ENCODE measurements around the gene FLOT1. TPM values are rescaled to one million over a fixed set of nuclear protein-coding genes. Genes with fewer than 3 reads are reported as not detected.

The FLOT1 gene
- total RNA-seq, 5 donors from 2014 or later (not counting 1 experiment from before 2014, with no cell fraction given), result 62.2 to 109 (median 74.2) TPM

DNA sequence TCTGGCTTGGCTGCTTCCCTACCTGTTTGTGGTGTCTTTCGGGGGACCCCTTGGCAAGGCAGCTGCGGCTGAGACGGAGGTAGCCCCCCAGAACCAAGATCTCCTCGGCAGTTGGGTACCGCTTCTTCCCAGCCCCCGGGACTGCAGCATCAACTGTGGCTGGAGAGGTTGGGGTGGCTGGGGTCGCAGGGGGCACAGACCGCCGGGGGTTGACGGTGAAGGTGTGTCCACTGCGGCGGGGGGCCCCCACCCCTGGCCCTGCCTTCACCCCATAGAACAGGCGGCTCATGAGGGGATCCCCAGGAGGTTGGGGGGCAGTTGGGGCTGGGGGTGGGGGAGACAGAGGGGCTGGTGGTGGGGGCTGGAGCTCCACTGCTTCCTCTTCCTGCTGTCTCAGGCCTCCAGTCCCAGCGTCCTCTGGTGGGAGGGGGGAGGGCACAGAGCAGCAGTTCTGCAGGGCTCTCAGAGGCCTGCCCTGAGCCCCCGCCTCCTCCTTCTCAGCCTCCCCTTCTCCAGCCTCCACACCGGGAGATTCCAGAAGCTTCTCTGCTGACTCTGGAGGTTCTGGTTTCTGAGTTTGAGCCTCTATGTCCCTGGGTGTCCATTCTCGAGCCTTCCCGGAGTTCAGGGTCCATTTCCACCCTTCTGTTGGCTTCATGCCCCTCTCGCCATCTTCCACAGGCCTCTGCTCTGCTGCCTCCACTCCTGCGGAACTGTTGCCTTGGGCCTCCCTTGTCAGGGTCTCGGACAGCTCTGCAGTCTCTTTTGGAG is 57.9 kb downstream of the FLOT1 start:
- Mint-ChIP-seq H3K4me1 (peaks cover 45 to 73% (median 47%) of the 10 kb centered on the region in 3 donors), H3K9me3 (no peaks in the 10 kb centered on the region), H3K36me3 (peaks cover 26% of the 10 kb centered on the region), H3K27ac (peak overlapping the region; percentile 94 to 98), H3K4me3 (peak overlapping the region; percentile 92 to 97 (median 96)), H3K27me3 (no peaks in the 10 kb centered on the region)
- ChIA-PET POLR2A (no interaction called here), CTCF (interaction anchor here in 1 of 2 donors (12.3 kb wide), 1 partner anchor 37 kb away, joined by 254 read pairs; the partner anchor contains the start of genes MDC1 and TUBB)
- Histone ChIP-seq H3K27me3 (replicated peaks in 1 of 2; ENCODE audit: control insufficient read depth in 2 of 2, extremely low read depth in 1 of 2, insufficient read depth in 2 of 2, low read length in 1 of 2) (no peaks in the 10 kb centered on the region), H3K4me1 (ENCODE audit: control insufficient read depth in 1 of 2, extremely low read depth in 1 of 2, insufficient read depth in 2 of 2, low read length in 2 of 2) (peaks cover 21 to 50% of the 10 kb centered on the region in 2 experiments), H3K9me3 (no peaks in the 10 kb centered on the region), H3K27ac (ENCODE audit: low read length) (peak overlapping the region; percentile 81), H3K4me3 (ENCODE audit: control insufficient read depth in 1 of 2, extremely low read depth in 1 of 2, low read length in 1 of 2) (peak overlapping the region; percentile 92 to 100), H3K36me3 (ENCODE audit: control insufficient read depth in 2 of 2, extremely low read depth in 1 of 2, insufficient read depth in 1 of 2, low read length in 1 of 2) (peaks cover 0 to 18% of the 10 kb centered on the region in 2 donors)
- 0% methylated on average over 10 of the region's 21 CpGs for WGBS (ENCODE audit: insufficient coverage)
- ATAC-seq (replicated peaks in 1 of 4) (no peak), DNase-seq (peak in 22 of 35 experiments; percentile 21 to 67 (median 36))

DNA sequence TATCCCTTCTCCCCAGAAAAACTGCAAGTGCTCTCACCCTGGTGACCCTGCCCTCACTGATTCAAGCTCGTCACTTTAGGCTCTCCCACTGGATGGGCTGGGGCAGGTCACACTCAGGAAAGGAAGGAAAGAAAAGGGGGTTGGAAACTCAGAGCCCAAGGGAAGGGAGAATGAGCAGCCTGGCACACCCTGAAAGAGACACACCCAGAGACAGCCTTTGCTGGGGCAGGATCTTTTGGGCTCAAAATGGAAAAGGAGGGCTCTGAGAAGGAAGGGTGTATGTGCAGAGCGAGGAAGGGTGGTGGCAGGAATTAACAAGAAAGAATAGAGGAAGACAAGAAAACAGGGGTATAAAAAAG is 58.5 kb downstream of the FLOT1 start:
- ChIA-PET CTCF (interaction anchor here in 1 of 2 donors (12.3 kb wide), 1 partner anchor 37 kb away, joined by 254 read pairs; the partner anchor contains the start of genes MDC1 and TUBB), POLR2A (no interaction called here)
- peak overlapping the region; percentile 94 to 96 for H3K27ac Mint-ChIP-seq
- no peaks in the 10 kb centered on the region for H3K27me3 ChIP-seq (replicated peaks in 1 of 2; ENCODE audit: control insufficient read depth in 2 of 2, extremely low read depth in 1 of 2, insufficient read depth in 2 of 2, low read length in 1 of 2)
- H3K36me3 Mint-ChIP-seq, result peaks cover 31% of the 10 kb centered on the region
- no peak for ATAC-seq (replicated peaks in 1 of 4)
- peaks cover 44 to 73% (median 47%) of the 10 kb centered on the region in 3 donors for H3K4me1 Mint-ChIP-seq
- 0% methylated on average over 1 of the region's 2 CpGs for WGBS (ENCODE audit: insufficient coverage)
- no peaks in the 10 kb centered on the region for H3K27me3 Mint-ChIP-seq
- H3K27ac ChIP-seq (ENCODE audit: low read length), result peak overlapping the region; percentile 81
- H3K4me3 Mint-ChIP-seq, result peak overlapping the region; percentile 92 to 97 (median 96)
- H3K9me3 Mint-ChIP-seq, result no peaks in the 10 kb centered on the region
- DNase-seq, result peak in 1 of 35 experiments; percentile 13
- peaks cover 20 to 50% of the 10 kb centered on the region in 2 experiments for H3K4me1 ChIP-seq (ENCODE audit: control insufficient read depth in 1 of 2, extremely low read depth in 1 of 2, insufficient read depth in 2 of 2, low read length in 2 of 2)
- H3K4me3 ChIP-seq (ENCODE audit: control insufficient read depth in 1 of 2, extremely low read depth in 1 of 2, low read length in 1 of 2), result peak overlapping the region; percentile 92 to 100
- peaks cover 0 to 22% of the 10 kb centered on the region in 2 donors for H3K36me3 ChIP-seq (ENCODE audit: control insufficient read depth in 2 of 2, extremely low read depth in 1 of 2, insufficient read depth in 1 of 2, low read length in 1 of 2)
- no peaks in the 10 kb centered on the region for H3K9me3 ChIP-seq

DNA sequence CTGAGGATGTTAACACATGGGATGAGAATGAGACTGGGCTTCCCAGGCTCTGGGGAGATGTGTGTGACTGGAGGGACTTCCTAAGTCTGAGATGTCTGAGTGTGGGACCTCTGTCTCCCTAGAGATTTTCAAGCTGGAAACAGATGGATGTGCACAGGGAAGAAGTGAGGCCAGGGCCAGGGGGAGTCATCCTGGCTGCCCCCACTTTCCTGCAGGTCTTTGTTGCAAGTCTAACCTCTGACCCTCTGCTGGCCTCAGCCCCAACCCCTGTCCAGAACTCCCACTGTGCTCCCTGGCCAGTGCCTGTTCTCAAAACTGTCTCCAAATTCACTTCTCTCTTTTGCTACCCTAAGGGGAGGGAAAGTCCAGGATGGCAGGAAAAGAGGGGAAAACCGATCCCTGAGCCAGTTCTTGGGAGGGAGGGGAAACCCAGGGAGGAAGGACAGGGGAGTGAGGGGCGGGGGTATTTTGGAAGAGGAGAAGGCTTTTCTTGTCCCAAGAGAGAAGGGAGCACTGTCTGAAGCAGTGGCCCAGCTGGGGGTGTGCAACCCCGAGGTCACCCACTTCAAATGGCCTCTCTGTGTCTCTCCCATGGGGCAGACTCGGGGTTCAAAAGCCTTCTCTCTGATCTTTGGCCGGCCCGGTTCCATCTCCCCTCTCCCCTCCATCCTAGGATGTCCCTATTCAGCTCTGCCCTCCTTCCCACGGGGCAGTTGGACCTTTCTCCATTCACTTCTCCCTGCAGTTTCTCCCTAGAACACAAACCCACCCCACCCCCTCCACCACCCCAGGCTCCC is 59.1 kb downstream of the FLOT1 start:
- peaks cover 44 to 72% (median 46%) of the 10 kb centered on the region in 3 donors for H3K4me1 Mint-ChIP-seq
- ChIA-PET POLR2A (interaction anchor here in 1 of 2 donors (1.9 kb wide), 1 partner anchor 39 kb away, joined by 9 read pairs; no protein-coding TSS in a partner anchor), CTCF (interaction anchor here in 1 of 2 donors (12.3 kb wide), 1 partner anchor 38 kb away, joined by 254 read pairs; the partner anchor contains the start of genes MDC1 and TUBB)
- H3K27ac Mint-ChIP-seq, result peak overlapping the region; percentile 94 to 96
- peak overlapping the region; percentile 81 for H3K27ac ChIP-seq (ENCODE audit: low read length)
- no peaks in the 10 kb centered on the region for H3K27me3 ChIP-seq (replicated peaks in 1 of 2; ENCODE audit: control insufficient read depth in 2 of 2, extremely low read depth in 1 of 2, insufficient read depth in 2 of 2, low read length in 1 of 2)
- peak overlapping the region; percentile 92 to 97 (median 96) for H3K4me3 Mint-ChIP-seq
- H3K9me3 Mint-ChIP-seq, result no peaks in the 10 kb centered on the region
- peaks cover 0 to 28% of the 10 kb centered on the region in 2 donors for H3K36me3 ChIP-seq (ENCODE audit: control insufficient read depth in 2 of 2, extremely low read depth in 1 of 2, insufficient read depth in 1 of 2, low read length in 1 of 2)
- no peaks in the 10 kb centered on the region for H3K27me3 Mint-ChIP-seq
- H3K4me1 ChIP-seq (ENCODE audit: control insufficient read depth in 1 of 2, extremely low read depth in 1 of 2, insufficient read depth in 2 of 2, low read length in 2 of 2), result peaks cover 20 to 50% of the 10 kb centered on the region in 2 experiments
- H3K36me3 Mint-ChIP-seq, result peaks cover 34% of the 10 kb centered on the region
- ATAC-seq (replicated peaks in 1 of 4) (no peak), DNase-seq (peak in 2 of 35 experiments; percentile 15 to 23)
- no peaks in the 10 kb centered on the region for H3K9me3 ChIP-seq
- 0% methylated on average over 5 of the region's 7 CpGs for WGBS (ENCODE audit: insufficient coverage)
- peak overlapping the region; percentile 92 to 100 for H3K4me3 ChIP-seq (ENCODE audit: control insufficient read depth in 1 of 2, extremely low read depth in 1 of 2, low read length in 1 of 2)

DNA sequence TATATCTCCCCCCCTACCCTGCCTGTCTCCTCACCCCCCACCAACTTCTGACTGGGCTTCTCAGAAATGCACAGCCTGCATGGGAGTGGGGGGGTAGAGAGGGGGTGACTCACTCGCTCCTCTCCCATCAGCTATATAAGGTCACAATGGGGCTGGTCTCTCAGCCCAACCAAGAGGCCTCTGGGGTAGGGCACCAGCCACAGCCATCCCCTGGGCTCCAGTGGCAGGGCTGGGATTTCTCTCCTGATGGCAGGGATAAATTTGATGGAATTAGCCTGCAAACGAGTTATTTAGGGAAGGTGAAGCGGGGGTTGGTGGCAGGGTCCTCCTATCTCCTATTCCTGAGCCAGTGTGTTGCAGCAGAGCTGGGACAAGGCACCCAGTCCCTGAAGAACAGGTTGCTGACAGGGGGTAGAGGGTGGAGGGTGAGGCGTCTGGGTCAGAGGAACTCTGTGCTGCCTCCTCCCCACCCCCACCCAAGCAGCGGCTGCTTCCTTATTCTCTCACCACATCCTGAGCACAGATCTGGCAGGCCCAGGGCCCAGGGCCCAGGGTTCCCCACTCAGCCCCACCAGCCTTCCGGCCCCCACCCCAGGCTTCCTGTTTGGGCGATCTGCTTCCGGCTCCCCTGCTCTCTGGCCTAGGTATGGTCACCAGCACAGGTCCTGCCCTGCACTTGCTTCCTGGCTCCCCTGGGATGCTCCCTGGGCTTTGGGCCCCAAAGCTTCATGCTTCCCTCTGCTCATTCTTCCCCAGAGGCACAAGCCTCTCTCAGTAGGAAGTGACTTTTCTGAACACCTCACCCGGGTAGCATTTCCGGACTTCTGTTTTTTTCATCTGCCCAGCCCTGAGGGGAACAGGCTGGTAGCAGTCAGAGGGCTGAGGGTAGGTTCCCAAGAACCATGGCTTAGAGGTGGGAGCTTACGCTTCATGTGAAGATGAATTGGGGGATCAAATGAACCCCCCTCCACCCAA is 60.1 kb downstream of the FLOT1 start:
- WGBS (ENCODE audit: insufficient coverage), result 0% methylated on average over 6 of the region's 11 CpGs
- ATAC-seq (replicated peaks in 1 of 4), result peak; percentile 70 to 75 (median 70)
- peak overlapping the region; percentile 81 for H3K27ac ChIP-seq (ENCODE audit: low read length)
- H3K4me3 Mint-ChIP-seq, result peak overlapping the region; percentile 92 to 97 (median 96)
- H3K27me3 ChIP-seq (replicated peaks in 1 of 2; ENCODE audit: control insufficient read depth in 2 of 2, extremely low read depth in 1 of 2, insufficient read depth in 2 of 2, low read length in 1 of 2), result no peaks in the 10 kb centered on the region
- no peaks in the 10 kb centered on the region for H3K9me3 ChIP-seq
- H3K9me3 Mint-ChIP-seq, result no peaks in the 10 kb centered on the region
- H3K4me1 Mint-ChIP-seq, result peaks cover 35 to 62% (median 37%) of the 10 kb centered on the region in 3 donors
- H3K4me3 ChIP-seq (ENCODE audit: control insufficient read depth in 1 of 2, extremely low read depth in 1 of 2, low read length in 1 of 2), result peak overlapping the region; percentile 92 to 100
- ChIA-PET POLR2A (interaction anchor here (0.6 to 1.9 kb wide), 7 partner anchors 35 to 1062 kb away, joined by 3 to 9 read pairs (median 4); partner anchors contain the start of gene MDC1 (in 1 of the 2)), CTCF (interaction anchor here (0.6 to 12.3 kb wide), 6 partner anchors 10 to 199 kb away, joined by 4 to 254 read pairs (median 4); partner anchors contain the start of genes DHX16 (in 1 of the 2), MDC1 (in 1 of the 2) and TUBB (in 1 of the 2))
- H3K36me3 Mint-ChIP-seq, result peaks cover 34% of the 10 kb centered on the region
- H3K27ac Mint-ChIP-seq, result peak overlapping the region; percentile 94 to 96
- peaks cover 2 to 38% of the 10 kb centered on the region in 2 donors for H3K36me3 ChIP-seq (ENCODE audit: control insufficient read depth in 2 of 2, extremely low read depth in 1 of 2, insufficient read depth in 1 of 2, low read length in 1 of 2)
- peak; percentile 77 to 93 (median 88) for DNase-seq
- no peaks in the 10 kb centered on the region for H3K27me3 Mint-ChIP-seq
- peaks cover 15 to 48% of the 10 kb centered on the region in 2 experiments for H3K4me1 ChIP-seq (ENCODE audit: control insufficient read depth in 1 of 2, extremely low read depth in 1 of 2, insufficient read depth in 2 of 2, low read length in 2 of 2)

DNA sequence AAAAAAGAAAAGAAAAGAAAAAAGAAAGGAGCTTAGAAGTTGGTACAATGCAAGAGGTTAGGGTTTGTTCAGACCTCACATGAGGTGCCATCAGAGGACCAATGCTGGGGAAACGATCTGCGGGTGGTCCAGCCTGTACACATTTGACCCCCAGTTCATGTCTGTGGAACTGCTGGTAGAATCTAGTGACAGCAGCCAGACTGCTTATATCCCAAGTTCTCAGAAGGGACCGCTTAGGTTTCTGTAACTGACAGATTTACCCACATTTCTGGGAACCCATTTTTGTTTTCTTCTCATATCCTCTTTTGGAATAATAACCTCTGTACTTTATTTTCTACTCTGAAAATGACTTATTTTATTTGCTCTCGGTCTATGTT is 60.7 kb downstream of the FLOT1 start:
- Mint-ChIP-seq H3K27me3 (no peaks in the 10 kb centered on the region), H3K4me1 (peaks cover 35 to 63% (median 36%) of the 10 kb centered on the region in 3 donors), H3K9me3 (no peaks in the 10 kb centered on the region), H3K4me3 (peak overlapping the region; percentile 92 to 97 (median 96)), H3K27ac (peak overlapping the region; percentile 94 to 96), H3K36me3 (peaks cover 37% of the 10 kb centered on the region)
- H3K9me3 ChIP-seq, result no peaks in the 10 kb centered on the region
- peaks cover 5 to 44% of the 10 kb centered on the region in 2 donors for H3K36me3 ChIP-seq (ENCODE audit: control insufficient read depth in 2 of 2, extremely low read depth in 1 of 2, insufficient read depth in 1 of 2, low read length in 1 of 2)
- no peak for ATAC-seq (replicated peaks in 1 of 4)
- DNase-seq, result peak in 1 of 35 experiments; percentile 28
- WGBS (ENCODE audit: insufficient coverage), result 0% methylated on average over 2 of the region's 4 CpGs
- H3K4me1 ChIP-seq (ENCODE audit: control insufficient read depth in 1 of 2, extremely low read depth in 1 of 2, insufficient read depth in 2 of 2, low read length in 2 of 2), result peaks cover 15 to 45% of the 10 kb centered on the region in 2 experiments
- ChIA-PET CTCF (interaction anchor here (0.6 to 12.3 kb wide), 6 partner anchors 9 to 198 kb away, joined by 4 to 254 read pairs (median 4); partner anchors contain the start of genes DHX16 (in 1 of the 2), MDC1 (in 1 of the 2) and TUBB (in 1 of the 2)), POLR2A (interaction anchor here (0.6 to 1.9 kb wide), 8 partner anchors 35 to 1061 kb away, joined by 3 to 9 read pairs (median 4); partner anchors contain the start of gene MDC1 (in 1 of the 2))
- peak overlapping the region; percentile 92 to 100 for H3K4me3 ChIP-seq (ENCODE audit: control insufficient read depth in 1 of 2, extremely low read depth in 1 of 2, low read length in 1 of 2)
- no peaks in the 10 kb centered on the region for H3K27me3 ChIP-seq (replicated peaks in 1 of 2; ENCODE audit: control insufficient read depth in 2 of 2, extremely low read depth in 1 of 2, insufficient read depth in 2 of 2, low read length in 1 of 2)
- H3K27ac ChIP-seq (ENCODE audit: low read length), result peak overlapping the region; percentile 81

All from T-cell (primary cell).